Measurements from ENCODE around the gene WNT4. TPM values are rescaled to one million over a fixed set of nuclear protein-coding genes. Genes with fewer than 3 reads are reported as not detected.

The WNT4 gene
- total RNA-seq, 1 donor from 2014 or later = 1.1 TPM

GRCh38 chr1:22111620-22112019, 31.3 kb downstream of the WNT4 start:
- Histone ChIP-seq H3K4me3 (ENCODE audit: low read depth, low read length) (no peak overlapping the region), H3K27me3 (ENCODE audit: control insufficient read depth, insufficient read depth, low read length) (no peaks in the 10 kb centered on the region), H3K36me3 (ENCODE audit: control insufficient read depth, insufficient read depth, low read length) (peaks cover 22% of the 10 kb centered on the region)
- DNase-seq (ENCODE audit: low read depth) = no peak
- TF ChIP-seq CTCF (IDR thresholded peaks at IDR 0.05; ENCODE audit: insufficient read depth, low read length, severe bottlenecking) = no peak
- no peak for FAIRE-seq

GRCh38 chr1:22111115-22111514, 31.8 kb downstream of the WNT4 start:
- no peak for TF ChIP-seq CTCF (IDR thresholded peaks at IDR 0.05; ENCODE audit: insufficient read depth, low read length, severe bottlenecking)
- Histone ChIP-seq H3K27me3 (ENCODE audit: control insufficient read depth, insufficient read depth, low read length) (no peaks in the 10 kb centered on the region), H3K36me3 (ENCODE audit: control insufficient read depth, insufficient read depth, low read length) (peaks cover 22% of the 10 kb centered on the region), H3K4me3 (ENCODE audit: low read depth, low read length) (no peak overlapping the region)
- FAIRE-seq = no peak
- DNase-seq (ENCODE audit: low read depth) = no peak

- FAIRE-seq (no peak), DNase-seq (ENCODE audit: low read depth) (no peak)
- peaks cover 24% of the 10 kb centered on the region for H3K36me3 ChIP-seq (ENCODE audit: control insufficient read depth, insufficient read depth, low read length)
- no peaks in the 10 kb centered on the region for H3K27me3 ChIP-seq (ENCODE audit: control insufficient read depth, insufficient read depth, low read length)
- TF ChIP-seq CTCF (IDR thresholded peaks at IDR 0.05; ENCODE audit: insufficient read depth, low read length, severe bottlenecking) = no peak
- no peak overlapping the region for H3K4me3 ChIP-seq (ENCODE audit: low read depth, low read length)
Observed at GRCh38 chr1:22110016-22110415, 32.9 kb downstream of the WNT4 start.

- H3K36me3 ChIP-seq (ENCODE audit: control insufficient read depth, insufficient read depth, low read length) = peaks cover 17% of the 10 kb centered on the region
- no peak overlapping the region for H3K4me3 ChIP-seq (ENCODE audit: low read depth, low read length)
- H3K27me3 ChIP-seq (ENCODE audit: control insufficient read depth, insufficient read depth, low read length) = no peaks in the 10 kb centered on the region
- TF ChIP-seq CTCF (IDR thresholded peaks at IDR 0.05; ENCODE audit: insufficient read depth, low read length, severe bottlenecking) = no peak
- FAIRE-seq = no peak
- no peak for DNase-seq (ENCODE audit: low read depth)
Observed at GRCh38 chr1:22108339-22109105, 34.4 kb downstream of the WNT4 start.

- DNase-seq (ENCODE audit: low read depth) (no peak), FAIRE-seq (no peak)
- H3K4me3 ChIP-seq (ENCODE audit: low read depth, low read length) = no peak overlapping the region
- H3K36me3 ChIP-seq (ENCODE audit: control insufficient read depth, insufficient read depth, low read length) = peaks cover 14% of the 10 kb centered on the region
- H3K27me3 ChIP-seq (ENCODE audit: control insufficient read depth, insufficient read depth, low read length) = no peaks in the 10 kb centered on the region
- no peak for TF ChIP-seq CTCF (IDR thresholded peaks at IDR 0.05; ENCODE audit: insufficient read depth, low read length, severe bottlenecking)
Observed at GRCh38 chr1:22107126-22107525, 35.8 kb downstream of the WNT4 start.
